ENCODE data around the gene LCA5L.

LCA5L gene

DNA sequence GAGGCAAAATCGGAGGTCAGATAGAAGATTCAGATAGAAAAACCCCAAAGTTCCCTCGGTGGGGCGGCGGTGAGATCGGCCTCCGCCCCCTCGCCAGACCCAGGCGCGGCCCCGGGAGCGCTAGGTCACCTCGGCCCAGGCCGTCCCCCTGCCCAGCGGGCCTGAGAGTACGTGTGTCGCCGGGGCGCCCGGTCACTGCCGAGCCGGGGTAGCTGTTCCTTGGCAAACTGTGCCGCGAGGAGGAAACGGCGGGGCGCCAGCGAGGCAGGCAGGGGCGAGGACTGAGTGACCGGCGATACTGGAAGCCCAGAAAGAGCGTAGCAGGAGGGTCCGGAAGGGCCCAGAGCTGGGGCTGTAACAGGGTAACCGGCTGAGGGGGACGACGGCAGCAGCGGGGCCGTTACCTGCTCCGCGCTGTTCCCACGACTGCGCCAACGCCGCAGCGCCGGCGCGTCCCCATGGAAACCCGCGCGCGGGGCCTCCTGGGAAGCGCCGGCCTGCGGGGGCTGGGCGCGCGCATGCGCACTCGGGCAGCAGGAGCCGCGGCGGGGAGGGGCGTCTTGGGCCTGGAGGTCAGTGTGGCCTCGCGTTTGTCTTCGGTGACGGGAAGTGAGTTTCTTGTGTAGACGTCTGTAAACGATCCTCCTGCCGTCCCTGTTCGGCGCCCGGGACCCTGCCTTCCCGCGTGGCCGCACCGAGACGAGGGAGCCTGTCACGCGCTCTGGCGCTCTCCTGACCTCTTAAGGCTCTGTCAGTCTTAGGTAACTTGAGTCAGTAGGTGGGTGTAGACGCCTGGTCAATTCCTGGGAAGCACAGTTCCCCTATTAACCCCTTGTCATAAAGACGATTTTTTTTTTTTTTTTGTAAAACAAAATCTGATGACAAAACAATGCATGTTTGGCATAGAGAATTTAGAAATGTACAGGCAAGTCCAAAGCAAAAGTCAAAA is at the start of gene LCA5L:
Gene LCA5L, minus strand, starts transcription at position 458 of the 949 bp plus-strand sequence. CDS start 17,285 bp downstream, outside the sequence.
- DNase-seq = peak; percentile 95

DNA sequence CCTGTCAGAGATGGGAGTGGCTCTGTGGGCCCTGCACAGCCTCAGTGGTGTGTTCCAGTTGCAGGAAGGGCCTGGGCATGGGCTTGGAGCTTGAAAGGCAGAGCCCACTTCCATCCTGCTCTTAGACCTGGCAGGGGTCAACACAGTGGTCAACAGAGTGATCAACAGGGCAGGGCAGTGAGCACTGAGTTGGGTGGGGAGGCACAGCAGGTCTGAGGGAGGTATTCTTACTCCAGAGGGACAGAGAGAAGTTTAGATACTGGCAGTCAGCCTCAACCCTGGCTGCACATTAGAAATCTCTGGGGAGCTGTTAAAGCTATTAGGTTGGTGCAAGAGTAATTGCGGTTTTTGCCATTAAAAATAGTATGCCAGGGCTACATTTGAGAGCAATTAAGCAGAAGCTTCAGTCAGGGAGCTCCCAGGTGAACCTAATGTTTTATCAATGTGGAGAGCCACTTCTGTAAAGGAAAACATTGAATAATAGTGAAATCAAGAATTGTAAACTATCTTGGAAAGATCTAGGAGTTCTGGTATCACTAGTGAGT is 43.9 kb upstream of the LCA5L start:
- no peak for DNase-seq

DNA sequence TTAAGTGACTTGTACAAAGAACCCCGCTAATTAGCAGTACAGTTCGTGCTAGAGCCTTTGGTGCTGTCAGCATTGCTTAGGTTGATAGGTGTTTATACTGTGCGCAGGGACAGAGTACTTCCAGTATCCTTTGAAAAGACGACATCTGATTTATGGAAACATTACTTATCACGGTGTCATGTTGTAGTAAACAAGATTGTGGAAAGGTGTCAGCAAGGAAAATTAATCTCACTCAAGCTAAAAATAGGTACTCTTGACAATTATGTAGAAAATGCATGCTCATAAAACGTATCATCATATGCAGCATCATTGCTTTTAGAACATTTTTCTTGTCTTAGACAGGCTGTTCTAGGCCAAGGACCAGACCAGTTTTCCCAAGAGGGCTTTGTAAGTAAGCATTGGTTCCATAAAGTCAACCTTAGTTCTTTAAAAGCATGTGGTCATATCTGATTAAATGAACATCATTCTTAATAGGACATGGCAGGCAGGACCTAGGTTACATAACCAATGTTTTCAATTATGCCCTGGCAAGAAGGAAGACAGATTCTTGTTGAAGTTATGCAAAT is 39.2 kb upstream of the LCA5L start:
- DNase-seq = peak; percentile 20

- no peak for DNase-seq
These were observed 38.3 kb upstream of the LCA5L start for GRCh38 chr21:39483917-39484316.

- no peak for DNase-seq
These were observed 36.3 kb upstream of the LCA5L start for GRCh38 chr21:39481886-39482285.

DNA sequence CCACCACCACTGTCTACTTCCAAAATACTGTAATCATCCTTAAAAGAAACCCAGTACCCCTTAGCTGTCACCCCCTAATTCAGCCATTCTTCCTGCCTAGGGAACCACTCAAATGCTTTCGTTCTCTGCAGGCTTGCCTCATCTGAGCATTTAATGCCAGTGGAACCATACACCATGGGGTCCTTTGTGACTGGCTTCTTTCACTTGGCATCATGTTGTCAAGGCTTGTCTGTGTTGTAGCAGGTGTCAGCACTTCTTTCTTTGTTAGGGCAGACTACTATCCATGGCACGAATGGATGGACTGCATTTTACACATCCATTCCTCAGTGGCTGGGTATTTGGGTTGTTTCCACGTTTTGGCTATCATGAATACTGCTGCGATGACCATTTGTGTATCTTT is 34.7 kb upstream of the LCA5L start:
- DNase-seq = no peak

GRCh38 chr21:39479814-39480182 is 34.2 kb upstream of the LCA5L start:
- no peak for DNase-seq

GRCh38 chr21:39479164-39479813 is 33.7 kb upstream of the LCA5L start:
- no peak for DNase-seq

GRCh38 chr21:39474611-39475010 is 29.0 kb upstream of the LCA5L start:
- DNase-seq = no peak

GRCh38 chr21:39472786-39473185 is 27.2 kb upstream of the LCA5L start:
- no peak for DNase-seq

DNA sequence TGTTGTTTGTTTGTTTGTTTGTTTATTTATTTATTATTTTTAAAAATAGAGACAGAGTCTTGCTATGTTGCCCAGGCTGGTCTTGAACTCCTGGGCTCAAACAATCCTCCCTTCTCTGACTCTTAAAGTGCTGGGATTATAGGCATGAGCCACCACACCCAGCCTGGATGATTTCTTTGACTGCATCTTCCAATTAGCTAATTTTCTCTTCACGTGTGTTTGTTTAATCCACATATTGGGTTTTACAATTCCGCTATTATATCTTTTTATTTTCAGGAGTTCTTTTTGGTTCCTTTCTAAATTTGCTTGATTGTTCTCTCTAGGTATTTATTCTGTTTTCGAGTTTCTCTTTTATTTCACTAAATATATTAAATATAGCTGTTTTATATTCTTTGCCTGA is 26.0 kb upstream of the LCA5L start:
- DNase-seq = no peak

- DNase-seq = no peak
These were observed 23.0 kb upstream of the LCA5L start for GRCh38 chr21:39468559-39468958.

DNA sequence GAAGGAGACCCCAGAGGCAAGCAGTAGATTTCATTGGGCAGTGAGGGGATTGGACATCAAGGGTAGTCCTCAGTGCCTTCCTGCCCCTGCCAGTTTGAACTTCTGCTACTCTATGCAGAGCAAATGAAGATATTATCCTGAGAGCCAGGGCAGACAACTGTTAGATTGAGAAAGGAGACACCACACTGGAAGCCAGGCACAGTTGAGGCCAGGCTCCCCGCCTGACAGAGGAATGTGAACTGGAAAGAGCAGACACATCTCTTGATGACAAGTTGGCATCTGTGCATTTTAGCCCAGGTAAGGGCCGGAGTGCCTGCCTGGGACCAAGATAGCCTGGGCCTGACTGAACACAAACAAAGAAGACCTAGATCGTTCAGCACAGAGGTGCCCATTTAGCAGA is 22.2 kb upstream of the LCA5L start:
- no peak for DNase-seq

GRCh38 chr21:39466584-39466983 is 21.0 kb upstream of the LCA5L start:
- DNase-seq = no peak

DNA sequence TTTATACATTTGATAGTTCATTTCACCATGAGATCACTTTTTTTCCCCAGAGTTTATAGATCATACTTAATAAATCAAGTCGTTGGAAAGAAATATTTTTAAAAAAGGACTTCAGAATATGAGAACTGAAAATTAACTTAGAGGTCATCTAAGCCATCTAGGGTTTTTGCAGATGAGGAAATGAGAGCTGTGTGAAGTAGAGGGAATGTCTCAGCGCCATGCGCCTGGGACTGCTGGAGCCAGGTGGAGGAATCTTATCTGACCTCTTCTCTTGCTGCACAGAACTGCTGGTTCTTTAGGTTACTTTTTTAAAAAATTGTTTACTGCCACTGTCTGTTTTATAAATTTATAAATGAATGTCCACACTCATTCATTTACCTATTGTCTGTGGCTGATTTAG is 17.7 kb upstream of the LCA5L start:
- no peak for DNase-seq

DNA sequence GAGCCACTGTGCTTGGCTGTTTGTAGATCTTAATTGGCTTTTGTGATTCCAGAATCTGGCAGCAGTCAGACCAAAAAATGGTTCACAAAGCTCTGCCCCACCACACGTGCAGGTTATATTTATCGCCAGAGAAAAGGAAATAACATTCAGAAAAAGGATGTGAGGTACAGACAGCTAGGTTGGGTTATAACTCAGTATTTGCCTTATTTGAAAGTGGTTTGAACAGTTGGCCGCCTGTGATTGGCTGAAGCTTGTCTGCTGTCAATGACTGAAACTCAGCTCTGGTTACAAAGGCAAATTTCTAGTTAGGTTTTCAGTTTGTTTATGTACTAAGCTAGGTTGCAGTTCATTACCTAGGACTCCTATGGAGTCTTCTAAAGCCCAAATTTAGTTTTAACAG is 15.8 kb upstream of the LCA5L start:
- DNase-seq = no peak

DNA sequence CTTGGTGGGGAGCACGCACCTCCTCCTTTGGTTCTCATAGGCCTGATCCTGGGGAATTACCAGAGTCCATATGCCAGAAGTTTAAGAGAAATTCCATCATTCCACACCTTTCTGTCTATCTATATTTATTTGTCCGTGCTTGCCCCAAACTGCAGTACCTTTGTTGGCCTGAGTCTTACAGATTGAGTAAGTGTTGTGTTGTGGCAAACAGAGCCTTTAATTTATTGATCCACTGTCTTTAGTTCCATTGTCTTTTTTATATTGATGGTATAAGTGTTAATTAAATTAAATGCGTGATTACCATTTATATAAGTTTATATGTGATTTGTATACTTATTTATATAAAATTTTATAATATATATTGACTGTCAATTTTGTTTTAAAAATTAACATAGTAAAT is 11.1 kb upstream of the LCA5L start:
- DNase-seq = peak; percentile 19

DNA sequence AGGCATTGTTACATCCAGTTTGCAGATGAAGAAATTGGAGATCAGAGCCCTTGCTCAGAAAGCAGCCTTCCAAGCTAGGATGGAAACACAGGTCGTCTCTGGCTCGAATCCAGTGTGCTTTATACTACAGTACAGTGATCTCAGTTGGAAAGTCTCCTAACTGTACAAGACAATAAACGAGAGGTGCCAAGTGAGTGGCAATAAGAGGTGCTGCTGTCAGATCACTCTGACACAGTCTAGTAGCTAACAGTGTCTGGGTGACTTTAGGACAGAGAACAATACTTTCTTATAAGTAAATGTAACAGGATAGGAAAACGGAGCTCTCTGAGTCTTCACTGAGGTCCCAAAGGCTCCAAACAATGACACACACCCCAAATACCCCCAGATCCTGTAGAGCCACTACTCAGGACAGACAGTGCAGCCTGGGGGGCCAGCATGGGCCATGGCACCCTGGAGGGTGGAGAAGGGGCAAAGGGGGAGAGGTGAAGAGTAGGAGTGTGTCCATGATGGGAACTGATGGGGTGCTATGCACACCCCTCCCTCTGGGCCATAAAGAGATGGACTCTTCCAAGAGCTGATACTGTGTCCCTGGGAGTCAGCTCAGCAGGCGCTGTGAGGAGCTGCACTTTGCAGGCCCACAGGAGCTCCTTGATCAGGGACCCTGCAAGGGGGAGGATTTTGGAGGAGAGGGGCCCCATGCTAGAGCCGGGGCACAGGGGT is 9.5 kb upstream of the LCA5L start:
- DNase-seq = no peak

DNA sequence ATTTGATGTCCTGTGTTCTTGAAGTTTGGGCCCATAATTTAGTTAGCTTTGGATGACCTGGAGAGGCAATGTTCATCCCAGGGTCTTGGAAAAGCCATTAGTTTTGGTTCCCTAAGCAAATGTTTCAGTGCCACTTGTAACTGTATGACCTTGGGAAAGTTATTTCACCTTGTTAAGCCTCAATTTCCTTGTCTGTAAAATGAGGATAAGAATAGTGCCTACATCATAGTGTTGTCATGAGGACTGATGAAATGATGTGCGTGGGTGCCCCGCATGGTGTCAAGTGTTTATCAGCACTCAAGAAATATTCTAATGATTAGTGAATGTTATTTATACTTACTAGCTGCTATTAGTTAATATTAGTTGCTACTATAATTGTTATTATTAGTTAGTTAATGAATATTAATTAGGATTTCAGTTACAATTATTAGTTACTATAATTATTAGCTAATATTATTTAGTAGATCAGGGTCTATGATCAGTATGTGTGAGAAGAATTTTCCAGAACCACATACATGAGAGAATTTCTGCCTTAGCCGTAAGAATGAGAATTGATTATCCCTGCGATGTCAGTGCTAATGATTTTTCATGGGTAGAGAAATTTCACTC is 8.1 kb upstream of the LCA5L start:
- no peak for DNase-seq

DNA sequence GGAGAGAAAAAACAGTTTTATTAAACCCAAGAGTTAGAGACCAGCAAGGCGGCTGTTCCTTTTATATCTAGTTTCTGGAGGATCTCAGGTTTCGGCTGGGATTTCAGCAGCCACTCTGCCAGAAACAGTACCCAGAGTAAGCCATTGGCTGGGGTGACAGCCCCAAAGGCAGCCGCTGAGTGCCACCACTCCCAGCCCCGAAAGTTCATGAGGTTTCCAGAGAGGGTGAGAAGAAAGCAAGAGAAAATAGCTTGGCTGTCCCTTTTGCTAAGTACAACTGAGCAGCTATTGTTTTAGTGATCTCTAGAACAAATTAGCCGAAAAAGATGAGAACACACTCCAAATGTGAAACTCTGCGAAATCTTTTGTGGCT is 7.4 kb upstream of the LCA5L start:
- no peak for DNase-seq

GRCh38 chr21:39452207-39452969 is 6.8 kb upstream of the LCA5L start:
- no peak for DNase-seq
